Tibial nerve (tissue), 4 donors: ENCODE data around the gene MEIOB. TPM values are rescaled to one million over a fixed set of nuclear protein-coding genes. Genes with fewer than 3 reads are reported as not detected.
"Not testable (repeated sequence)": the region's sequence is repeated elsewhere in the genome, so short reads cannot be mapped to it uniquely, and the experiment has no call there.

Experiments used
- DNase-seq, 2 donors: peaks; one replicate each; pipeline ENCODE4 v3.0.0-alpha.2; 2019; ENCODE audit warnings: low spot score in 2 of 2
- H3K27ac ChIP-seq, 4 donors: fragments of 200-600 bp; sonication (generic) in 3 of 4; one replicate each; pipeline ENCODE4 v1.5.1; 2017 to 2019; ENCODE audit warnings: mild to moderate bottlenecking in 1 of 4
- H3K27me3 ChIP-seq, 2 donors: fragments of 200-600 bp; sonication (generic) in 1 of 2; one replicate each; pipeline versions ENCODE4 v1.5.1 to v1.6.0; 2017 to 2019
- H3K36me3 ChIP-seq, 3 donors: fragments of 200-600 bp; sonication (generic); one replicate each; pipeline ENCODE4 v1.5.1; 2018 to 2019
- H3K4me1 ChIP-seq, 4 donors: fragments of 200-600 bp; sonication (generic) in 3 of 4; one replicate each; pipeline ENCODE4 v1.5.1; 2017 to 2019
- H3K4me3 ChIP-seq, 4 donors: fragments of 200-600 bp; sonication (generic) in 3 of 4; one replicate each; pipeline ENCODE4 v1.5.1; 2017 to 2019; ENCODE audit warnings: mild to moderate bottlenecking in 1 of 4, moderate library complexity in 1 of 4
- H3K9me3 ChIP-seq, 4 donors: fragments of 200-600 bp; sonication (generic) in 3 of 4; one replicate each; pipeline ENCODE4 v1.5.1; 2017 to 2019
- EP300 ChIP-seq, 2 donors: sonication (generic); formaldehyde crosslinking; IDR thresholded peaks; one replicate each; pipeline ENCODE4 v1.6.1; 2017; ENCODE audit warnings: antibody characterized with exemption in 2 of 2, mild to moderate bottlenecking in 1 of 2
- POLR2A ChIP-seq, 2 donors: fragments of 450-650 bp; IDR thresholded peaks; one replicate each; pipeline ENCODE4 v1.6.1; 2017; ENCODE audit warnings: antibody characterized with exemption in 2 of 2, mild to moderate bottlenecking in 2 of 2, moderate library complexity in 2 of 2
- WGBS, 2 donors: methylation state at CpG; one replicate each; pipeline ENCODE4 v1.1.5; 2018; 5-methylcytosine and 5-hydroxymethylcytosine counted together
- total RNA-seq, 4 donors: library from RNA; depleted of rRNA; stranded (reverse); fragments of >200 nt; gene quantifications; one replicate each; pipeline ENCODE4 v1.1.0, GENCODE V29; 2016
- TF ChIP-seq, protein P1 (sequence below), 5 experiments: fragments of 200-600 bp in 3 of 5; fragments of 450-650 bp in 2 of 5; sonication (generic) in 3 of 5; IDR thresholded peaks; one replicate each; pipeline ENCODE4 v1.5.1; 2016 to 2019; ENCODE audit warnings: antibody characterized with exemption in 5 of 5, mild to moderate bottlenecking in 3 of 5, moderate library complexity in 2 of 5

Gene MEIOB, protein sequence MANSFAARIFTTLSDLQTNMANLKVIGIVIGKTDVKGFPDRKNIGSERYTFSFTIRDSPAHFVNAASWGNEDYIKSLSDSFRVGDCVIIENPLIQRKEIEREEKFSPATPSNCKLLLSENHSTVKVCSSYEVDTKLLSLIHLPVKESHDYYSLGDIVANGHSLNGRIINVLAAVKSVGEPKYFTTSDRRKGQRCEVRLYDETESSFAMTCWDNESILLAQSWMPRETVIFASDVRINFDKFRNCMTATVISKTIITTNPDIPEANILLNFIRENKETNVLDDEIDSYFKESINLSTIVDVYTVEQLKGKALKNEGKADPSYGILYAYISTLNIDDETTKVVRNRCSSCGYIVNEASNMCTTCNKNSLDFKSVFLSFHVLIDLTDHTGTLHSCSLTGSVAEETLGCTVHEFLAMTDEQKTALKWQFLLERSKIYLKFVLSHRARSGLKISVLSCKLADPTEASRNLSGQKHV
- not detected for total RNA-seq

- no peak within 1 kb of the TSS for H3K27ac ChIP-seq
- DNase-seq = no peak
- H3K36me3 ChIP-seq = no peaks in the 10 kb centered on the region
- H3K9me3 ChIP-seq = no peaks in the 10 kb centered on the region
- WGBS, 2 donors = 10 to 11% methylated on average over 23 to 51 of the region's 68 CpGs
- H3K4me1 ChIP-seq = peaks cover 0 to 6% (median 0%) of the 10 kb centered on the region in 4 donors
- H3K27me3 ChIP-seq = peaks cover 0 to 57% of the 10 kb centered on the region in 2 donors
- H3K4me3 ChIP-seq = peak within 1 kb of the TSS in 1 of 4 donors; percentile 20
- TF ChIP-seq EP300 (IDR thresholded peaks at IDR 0.05) (no peak), POLR2A (IDR thresholded peaks at IDR 0.05) (no peak)
- TF ChIP-seq, protein P1, sequence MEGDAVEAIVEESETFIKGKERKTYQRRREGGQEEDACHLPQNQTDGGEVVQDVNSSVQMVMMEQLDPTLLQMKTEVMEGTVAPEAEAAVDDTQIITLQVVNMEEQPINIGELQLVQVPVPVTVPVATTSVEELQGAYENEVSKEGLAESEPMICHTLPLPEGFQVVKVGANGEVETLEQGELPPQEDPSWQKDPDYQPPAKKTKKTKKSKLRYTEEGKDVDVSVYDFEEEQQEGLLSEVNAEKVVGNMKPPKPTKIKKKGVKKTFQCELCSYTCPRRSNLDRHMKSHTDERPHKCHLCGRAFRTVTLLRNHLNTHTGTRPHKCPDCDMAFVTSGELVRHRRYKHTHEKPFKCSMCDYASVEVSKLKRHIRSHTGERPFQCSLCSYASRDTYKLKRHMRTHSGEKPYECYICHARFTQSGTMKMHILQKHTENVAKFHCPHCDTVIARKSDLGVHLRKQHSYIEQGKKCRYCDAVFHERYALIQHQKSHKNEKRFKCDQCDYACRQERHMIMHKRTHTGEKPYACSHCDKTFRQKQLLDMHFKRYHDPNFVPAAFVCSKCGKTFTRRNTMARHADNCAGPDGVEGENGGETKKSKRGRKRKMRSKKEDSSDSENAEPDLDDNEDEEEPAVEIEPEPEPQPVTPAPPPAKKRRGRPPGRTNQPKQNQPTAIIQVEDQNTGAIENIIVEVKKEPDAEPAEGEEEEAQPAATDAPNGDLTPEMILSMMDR (IDR thresholded peaks at IDR 0.05) = no peak
Observed at GRCh38 chr16:1871974-1872635, at the start of gene MEIOB. Gene MEIOB (minus strand): TSS chr16:1872164. CDS start chr16:1868175, 3,989 bp downstream.

GRCh38 chr16:1920727-1921171 lies 48.8 kb upstream of the MEIOB start:
- Histone ChIP-seq H3K9me3 (no peaks in the 10 kb centered on the region), H3K27ac (no peak overlapping the region), H3K36me3 (no peaks in the 10 kb centered on the region), H3K27me3 (peaks cover 0 to 86% of the 10 kb centered on the region in 2 donors), H3K4me3 (no peak overlapping the region), H3K4me1 (peaks cover 0 to 32% (median 0%) of the 10 kb centered on the region in 4 donors)
- WGBS, 2 donors = 6 to 14% methylated on average over 10 to 15 of the region's 15 CpGs
- TF ChIP-seq EP300 (IDR thresholded peaks at IDR 0.05) (no peak), POLR2A (IDR thresholded peaks at IDR 0.05) (no peak)
- TF ChIP-seq, protein P1 (IDR thresholded peaks at IDR 0.05) = no peak
- no peak for DNase-seq

DNA sequence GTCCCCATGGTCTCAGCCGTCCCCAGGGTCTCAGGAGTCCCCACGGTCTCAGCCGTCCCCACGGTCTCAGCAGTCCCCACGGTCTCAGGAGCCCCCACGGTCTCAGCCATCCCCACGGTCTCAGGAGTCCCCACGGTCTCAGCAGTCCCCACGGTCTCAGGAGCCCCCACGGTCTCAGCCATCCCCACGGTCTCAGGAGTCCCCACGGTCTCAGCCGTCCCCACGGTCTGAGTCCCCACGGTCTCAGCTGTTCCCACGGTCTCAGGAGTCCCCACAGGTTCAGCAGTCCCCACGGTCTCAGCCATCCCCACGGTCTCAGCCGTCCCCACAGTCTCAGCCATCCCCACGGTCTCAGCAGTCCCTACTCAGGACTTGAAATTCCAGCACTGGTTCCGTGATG lies 48.2 kb upstream of the MEIOB start:
- Histone ChIP-seq H3K27me3 (peaks cover 0 to 93% of the 10 kb centered on the region in 2 donors), H3K4me1 (peaks cover 0 to 32% (median 0%) of the 10 kb centered on the region in 4 donors)
- not testable (repeated sequence) for H3K9me3 ChIP-seq, H3K4me3 ChIP-seq, H3K27ac ChIP-seq, H3K36me3 ChIP-seq, DNase-seq
- WGBS, 2 donors = 67% methylated on average over 20 to 21 of the region's 21 CpGs

GRCh38 chr16:1919327-1919998 lies 47.5 kb upstream of the MEIOB start:
- Histone ChIP-seq H3K27me3 (peaks cover 0 to 95% of the 10 kb centered on the region in 2 donors), H3K9me3 (no peaks in the 10 kb centered on the region), H3K4me3 (no peak overlapping the region), H3K27ac (no peak overlapping the region), H3K4me1 (peaks cover 0 to 32% (median 0%) of the 10 kb centered on the region in 4 donors), H3K36me3 (no peaks in the 10 kb centered on the region)
- WGBS, 2 donors = 25 to 28% methylated on average over 11 to 23 of the region's 30 CpGs
- TF ChIP-seq EP300 (IDR thresholded peaks at IDR 0.05) (no peak), POLR2A (IDR thresholded peaks at IDR 0.05) (no peak)
- TF ChIP-seq, protein P1 (IDR thresholded peaks at IDR 0.05) = no peak
- no peak for DNase-seq
